RWPE2 (cell line): ENCODE data around the gene STMND1.

ENCODE experiments used
- ATAC-seq: fragments of 200-7000 bp; cut with Tn5 transposase; 3 replicates; pipeline ENCODE4 v1.9.1; 2021; ENCODE audit warnings: low read depth
- DNase-seq: peaks from one replicate; pipeline ENCODE4 v3.0.0-alpha.2; 2020; ENCODE audit warnings: low spot score
- H3K27ac ChIP-seq: fragments of 450-650 bp; 2 replicates; pipeline ENCODE4 v1.5.1; 2017; ENCODE audit warnings: mild to moderate bottlenecking; ENCODE audit not compliant: poor library complexity, severe bottlenecking
- H3K27me3 ChIP-seq: fragments of 250-450 bp; sonication (Bioruptor Pico); 2 replicates; pipeline ENCODE4 v1.5.1; 2021; ENCODE audit warnings: mild to moderate bottlenecking, moderate library complexity; ENCODE audit not compliant: insufficient read depth, poor library complexity, severe bottlenecking
- H3K36me3 ChIP-seq: fragments of 250-450 bp; sonication (Bioruptor Pico); 2 replicates; pipeline ENCODE4 v1.5.1; 2020; ENCODE audit warnings: low read depth, mild to moderate bottlenecking, moderate library complexity
- H3K4me1 ChIP-seq: fragments of 250-450 bp; sonication (Bioruptor Pico); 2 replicates; pipeline ENCODE4 v1.5.1; 2021; ENCODE audit warnings: mild to moderate bottlenecking, moderate library complexity; ENCODE audit not compliant: insufficient read depth, poor library complexity, severe bottlenecking
- H3K4me3 ChIP-seq: fragments of 250-450 bp; sonication (Bioruptor Pico); 2 replicates; pipeline ENCODE4 v1.5.1; 2021; ENCODE audit warnings: mild to moderate bottlenecking, moderate library complexity; ENCODE audit not compliant: severe bottlenecking
- H3K9me3 ChIP-seq: fragments of 250-450 bp; sonication (Bioruptor Pico); 2 replicates; pipeline ENCODE4 v1.5.1; 2021; ENCODE audit warnings: mild to moderate bottlenecking, moderate library complexity; ENCODE audit not compliant: severe bottlenecking
- TF ChIP-seq, protein P1 (sequence below): fragments of 450-650 bp; IDR thresholded peaks from one replicate; pipeline ENCODE4 v1.5.1; 2017; ENCODE audit warnings: mild to moderate bottlenecking, moderate library complexity; ENCODE audit not compliant: poor library complexity, severe bottlenecking

The STMND1 gene

DNA sequence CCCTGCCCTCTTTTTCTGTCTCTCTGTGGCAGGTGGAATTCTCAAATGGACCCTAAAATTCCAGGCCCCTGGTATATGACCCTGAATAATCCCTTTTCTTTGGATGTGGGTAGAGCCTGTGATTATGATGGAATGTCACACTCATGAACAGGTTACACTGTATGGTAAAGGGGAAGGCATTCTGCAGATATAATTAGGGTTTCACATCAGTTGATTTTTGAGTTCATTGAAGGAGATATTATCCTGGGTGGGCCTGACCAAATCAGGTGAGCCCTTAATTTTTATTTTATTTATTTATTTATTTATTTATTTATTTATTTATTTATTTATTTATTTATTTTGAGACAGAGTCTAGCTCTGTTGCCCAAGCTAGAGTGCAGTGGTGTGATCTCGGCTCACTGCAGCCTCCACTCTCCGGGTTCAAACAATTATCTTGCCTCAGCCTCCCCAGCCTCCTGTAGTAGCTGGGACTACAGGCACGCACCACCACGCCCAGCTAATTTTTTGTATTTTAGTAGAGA is 13.7 kb upstream of the STMND1 start:
- H3K36me3 ChIP-seq: no peaks in the 10 kb centered on the region
- H3K4me3 ChIP-seq: no peak overlapping the region
- no peaks in the 10 kb centered on the region for H3K9me3 ChIP-seq
- TF ChIP-seq, protein P1, sequence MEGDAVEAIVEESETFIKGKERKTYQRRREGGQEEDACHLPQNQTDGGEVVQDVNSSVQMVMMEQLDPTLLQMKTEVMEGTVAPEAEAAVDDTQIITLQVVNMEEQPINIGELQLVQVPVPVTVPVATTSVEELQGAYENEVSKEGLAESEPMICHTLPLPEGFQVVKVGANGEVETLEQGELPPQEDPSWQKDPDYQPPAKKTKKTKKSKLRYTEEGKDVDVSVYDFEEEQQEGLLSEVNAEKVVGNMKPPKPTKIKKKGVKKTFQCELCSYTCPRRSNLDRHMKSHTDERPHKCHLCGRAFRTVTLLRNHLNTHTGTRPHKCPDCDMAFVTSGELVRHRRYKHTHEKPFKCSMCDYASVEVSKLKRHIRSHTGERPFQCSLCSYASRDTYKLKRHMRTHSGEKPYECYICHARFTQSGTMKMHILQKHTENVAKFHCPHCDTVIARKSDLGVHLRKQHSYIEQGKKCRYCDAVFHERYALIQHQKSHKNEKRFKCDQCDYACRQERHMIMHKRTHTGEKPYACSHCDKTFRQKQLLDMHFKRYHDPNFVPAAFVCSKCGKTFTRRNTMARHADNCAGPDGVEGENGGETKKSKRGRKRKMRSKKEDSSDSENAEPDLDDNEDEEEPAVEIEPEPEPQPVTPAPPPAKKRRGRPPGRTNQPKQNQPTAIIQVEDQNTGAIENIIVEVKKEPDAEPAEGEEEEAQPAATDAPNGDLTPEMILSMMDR: no peak
- DNase-seq (no peak), ATAC-seq (no peak)
- no peaks in the 10 kb centered on the region for H3K4me1 ChIP-seq
- no peaks in the 10 kb centered on the region for H3K27me3 ChIP-seq
- H3K27ac ChIP-seq: no peak overlapping the region

DNA sequence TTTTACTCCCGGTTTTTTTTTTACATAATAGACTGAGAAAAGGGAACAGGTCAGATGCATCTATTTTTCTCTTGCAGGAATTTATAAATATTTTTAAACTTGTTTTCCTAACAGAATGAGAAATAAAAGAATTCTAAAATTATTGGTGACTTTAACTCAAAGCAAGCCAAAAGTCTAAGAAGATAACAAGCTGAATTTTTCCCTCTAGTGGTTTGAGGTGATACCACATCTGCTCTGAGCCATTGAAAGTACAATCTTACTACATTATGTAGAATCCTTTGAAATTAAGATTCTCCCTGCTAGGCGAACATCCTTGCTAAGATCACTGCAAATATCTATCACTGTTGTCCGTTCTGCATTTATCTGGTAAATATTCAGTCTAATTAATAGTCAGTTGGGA is 10.7 kb upstream of the STMND1 start:
- Histone ChIP-seq H3K9me3 (no peaks in the 10 kb centered on the region), H3K36me3 (no peaks in the 10 kb centered on the region), H3K27ac (no peak overlapping the region), H3K4me3 (no peak overlapping the region), H3K27me3 (no peaks in the 10 kb centered on the region), H3K4me1 (no peaks in the 10 kb centered on the region)
- ATAC-seq: no peak
- TF ChIP-seq, protein P1: peak; percentile 25
- no peak for DNase-seq

DNA sequence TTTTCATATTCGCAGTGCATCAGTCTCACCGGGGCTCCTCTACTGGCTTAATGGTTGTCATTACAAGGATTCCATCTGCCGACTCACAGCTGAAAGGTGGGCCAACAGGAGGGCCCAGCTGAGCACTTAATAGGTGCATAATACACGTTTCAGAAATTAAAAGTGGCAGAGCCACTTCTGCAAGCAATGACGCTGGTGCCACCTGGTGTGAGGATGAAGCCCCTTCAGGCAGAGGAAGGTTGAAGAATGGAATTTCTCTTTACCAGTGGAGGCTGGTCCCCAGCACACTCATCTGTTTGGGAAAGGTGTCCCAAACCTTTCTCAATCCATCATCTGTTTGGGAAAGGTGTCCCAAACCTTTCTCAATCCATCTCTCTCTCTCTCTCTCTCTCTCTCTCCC is 8.2 kb upstream of the STMND1 start:
- no peak for DNase-seq
- TF ChIP-seq, protein P1: peak; percentile 40
- Histone ChIP-seq H3K36me3 (no peaks in the 10 kb centered on the region), H3K27me3 (no peaks in the 10 kb centered on the region), H3K4me1 (no peaks in the 10 kb centered on the region), H3K9me3 (no peaks in the 10 kb centered on the region), H3K4me3 (no peak overlapping the region), H3K27ac (no peak overlapping the region)
- peak; percentile 33; the same call in 1 of the 3 replicates for ATAC-seq

DNA sequence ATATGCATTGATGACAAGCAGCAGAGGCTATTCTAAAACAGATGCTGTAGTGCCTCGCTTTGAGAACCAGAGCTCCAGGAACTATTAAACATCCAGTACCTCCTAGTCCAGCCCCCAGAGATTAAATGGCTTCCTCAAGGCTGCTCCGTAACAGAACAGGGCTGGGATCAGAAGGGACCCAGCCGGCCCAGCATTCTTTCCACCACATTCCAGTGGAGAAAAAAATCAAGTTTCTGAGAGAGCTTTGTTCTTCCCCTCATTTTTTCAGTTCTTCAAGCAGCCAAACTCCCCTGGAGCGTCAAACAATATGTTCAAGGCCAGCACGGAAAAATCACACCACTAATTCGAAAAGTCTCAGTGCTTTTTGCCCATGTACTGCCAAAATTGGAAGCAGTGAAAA is 5.8 kb upstream of the STMND1 start:
- DNase-seq (no peak), ATAC-seq (no peak)
- no peaks in the 10 kb centered on the region for H3K9me3 ChIP-seq
- TF ChIP-seq, protein P1: no peak
- no peaks in the 10 kb centered on the region for H3K4me1 ChIP-seq
- no peaks in the 10 kb centered on the region for H3K36me3 ChIP-seq
- peaks cover 8% of the 10 kb centered on the region for H3K27me3 ChIP-seq
- H3K4me3 ChIP-seq: no peak overlapping the region
- H3K27ac ChIP-seq: no peak overlapping the region

DNA sequence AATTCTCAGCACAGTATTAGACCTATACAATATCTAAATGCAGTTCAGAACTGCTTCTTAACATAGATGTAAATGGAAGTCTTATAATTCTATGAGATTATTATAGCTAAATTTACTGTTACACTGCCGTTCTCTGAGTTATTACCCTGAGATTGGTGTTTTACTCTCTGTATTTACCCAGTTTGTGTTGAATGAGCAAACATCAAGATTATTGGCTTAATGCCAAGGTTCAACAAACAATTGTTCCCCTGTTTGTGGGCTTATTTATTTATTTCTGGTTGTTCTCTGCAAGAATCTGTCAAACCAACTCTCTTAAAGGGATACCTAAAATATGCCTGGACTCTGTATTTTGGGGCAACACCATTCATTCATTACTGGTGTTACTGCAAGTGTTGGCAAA is 5.2 kb upstream of the STMND1 start:
- Histone ChIP-seq H3K27ac (no peak overlapping the region), H3K4me1 (no peaks in the 10 kb centered on the region), H3K36me3 (no peaks in the 10 kb centered on the region), H3K4me3 (no peak overlapping the region), H3K9me3 (no peaks in the 10 kb centered on the region), H3K27me3 (peaks cover 8% of the 10 kb centered on the region)
- TF ChIP-seq, protein P1: no peak
- DNase-seq (no peak), ATAC-seq (no peak)
